Erythroblast (primary cell): ENCODE results near the gene FN3K.

Experiments used
- GATA1 ChIP-seq: IDR thresholded peaks from 2 replicates; pipeline ENCODE4 v1.6.1; 2011; ENCODE audit warnings: low read depth, mild to moderate bottlenecking, control low read depth, low read length, moderate library complexity
- POLR2A ChIP-seq: IDR thresholded peaks from 2 replicates; pipeline ENCODE4 v1.6.1; 2011; ENCODE audit warnings: mild to moderate bottlenecking, low read length

GRCh38 chr17:82797061-82797460 lies 61.6 kb downstream of the FN3K start:
- TF ChIP-seq POLR2A: no peak
- no peak for TF ChIP-seq GATA1
